Subcutaneous abdominal adipose tissue (tissue), 5 donors: ENCODE measurements around the gene NUDT13.
A peak's percentile ranks its signal among the peaks of the same experiment; 100 is the strongest.

ENCODE experiments used
- H3K27ac ChIP-seq: one replicate; pipeline ENCODE4 v1.7.0; 2013; ENCODE audit warnings: low read depth, mild to moderate bottlenecking, inconsistent platforms, low read length, moderate library complexity
- H3K27me3 ChIP-seq, 5 donors: one replicate each; pipeline ENCODE4 v1.7.0; 2013; ENCODE audit warnings: low read length in 5 of 5, inconsistent platforms in 1 of 5; ENCODE audit not compliant: control insufficient read depth in 5 of 5, insufficient read depth in 4 of 5
- H3K36me3 ChIP-seq, 5 donors: one replicate each; pipeline ENCODE4 v1.7.0; 2013; ENCODE audit warnings: low read length in 5 of 5; ENCODE audit not compliant: control insufficient read depth in 5 of 5, insufficient read depth in 5 of 5
- H3K4me1 ChIP-seq, 5 donors: one replicate each; pipeline ENCODE4 v1.7.0; 2013; ENCODE audit warnings: low read length in 5 of 5, mild to moderate bottlenecking in 3 of 5, moderate library complexity in 1 of 5; ENCODE audit not compliant: control insufficient read depth in 5 of 5, insufficient read depth in 5 of 5
- H3K4me3 ChIP-seq, 5 donors: one replicate each; pipeline ENCODE4 v1.7.0; 2013; ENCODE audit warnings: low read length in 5 of 5, low read depth in 1 of 5
- H3K9ac ChIP-seq, 5 donors: one replicate each; pipeline ENCODE4 v1.7.0; 2013; ENCODE audit warnings: low read length in 5 of 5, mild to moderate bottlenecking in 4 of 5, moderate library complexity in 3 of 5
- H3K9me3 ChIP-seq, 5 donors: one replicate each; pipeline ENCODE4 v1.7.0; 2013; ENCODE audit warnings: low read length in 5 of 5; ENCODE audit not compliant: control insufficient read depth in 5 of 5
- donor health status: healthy.
- donor health status: healthy.
- donor health status: healthy.
- donor health status: healthy.
- donor health status: healthy.

The NUDT13 gene

DNA sequence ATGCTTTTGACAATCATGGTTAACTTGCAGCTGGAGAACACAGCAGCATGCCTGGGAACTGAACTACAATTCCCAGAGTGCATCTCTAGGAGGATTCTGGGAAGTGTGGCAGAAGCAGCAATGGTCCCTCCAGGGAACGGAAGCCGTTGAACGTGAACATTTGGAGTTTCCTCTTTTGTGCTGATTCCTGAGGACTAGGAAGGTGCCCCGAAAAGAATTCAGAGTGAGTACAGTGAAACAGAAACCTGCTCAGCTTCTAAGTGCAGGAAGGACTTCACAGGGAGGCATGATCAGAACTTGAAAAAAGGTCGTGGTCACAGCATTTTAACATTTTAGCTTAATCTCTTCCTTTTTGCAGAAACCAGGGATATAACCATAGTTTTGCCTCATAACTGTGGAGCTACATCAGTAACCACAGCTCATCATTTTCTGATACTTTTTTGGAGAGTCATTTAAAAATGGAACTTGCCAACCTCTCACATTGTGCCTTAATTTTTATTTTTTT is at the start of gene NUDT13:
Gene NUDT13, plus strand, starts transcription at position 111 of the 505 bp plus-strand sequence. CDS start 3,911 bp downstream, outside the sequence.
- Histone ChIP-seq H3K27me3 (no peaks in the 10 kb centered on the region), H3K27ac (peak within 1 kb of the TSS; percentile 90), H3K4me1 (peaks cover 0 to 8% (median 2%) of the 10 kb centered on the region in 5 donors), H3K9ac (peak within 1 kb of the TSS; percentile 71 to 90 (median 80)), H3K9me3 (no peaks in the 10 kb centered on the region), H3K4me3 (peak within 1 kb of the TSS; percentile 75 to 96 (median 82)), H3K36me3 (peaks cover 0 to 4% (median 0%) of the 10 kb centered on the region in 5 donors)

DNA sequence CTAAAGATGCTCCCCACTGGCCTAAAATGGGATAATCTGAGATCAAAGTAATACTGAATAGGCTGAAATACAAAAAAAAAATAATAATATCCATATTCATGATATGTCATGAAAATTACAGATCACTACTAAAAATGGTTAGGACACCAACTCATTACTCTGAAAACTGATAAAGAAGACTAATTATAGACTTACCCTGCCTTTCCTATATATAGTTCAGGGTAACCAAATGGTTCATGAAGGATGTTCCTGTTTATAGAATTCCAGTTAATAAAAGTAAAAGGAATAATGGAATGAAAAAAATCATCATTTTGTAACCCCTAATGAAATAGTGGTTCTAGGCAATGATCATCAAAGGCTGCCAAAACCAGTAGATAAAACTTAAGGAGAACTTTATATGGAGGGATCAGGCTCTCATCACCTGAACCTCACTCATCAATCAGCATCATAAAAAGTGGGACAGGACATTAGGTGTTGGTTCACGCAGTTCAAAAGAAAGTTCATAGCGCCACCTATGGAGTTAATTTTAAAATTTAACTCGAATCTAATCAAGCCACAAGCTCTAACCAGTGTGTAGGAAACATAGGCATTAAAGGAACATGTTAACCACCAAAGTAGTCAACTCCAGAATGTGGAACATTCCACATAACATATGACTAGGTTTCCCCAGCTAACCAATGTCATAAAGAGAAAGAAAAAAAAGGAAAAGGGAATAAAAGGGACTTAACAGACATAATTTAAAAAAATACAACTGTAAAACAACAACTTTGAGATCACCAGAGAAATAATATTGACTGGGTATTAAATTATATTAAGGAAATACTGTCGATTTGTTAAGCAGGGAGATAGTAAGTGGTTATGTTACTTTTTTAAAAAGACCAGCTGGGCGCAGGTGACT is 49.3 kb upstream of the NUDT13 start:
- no peak overlapping the region for H3K9ac ChIP-seq
- H3K4me1 ChIP-seq, result no peaks in the 10 kb centered on the region
- no peaks in the 10 kb centered on the region for H3K27me3 ChIP-seq
- no peaks in the 10 kb centered on the region for H3K9me3 ChIP-seq
- no peak overlapping the region for H3K4me3 ChIP-seq
- peaks cover 14 to 27% (median 18%) of the 10 kb centered on the region in 5 donors for H3K36me3 ChIP-seq
- H3K27ac ChIP-seq, result no peak overlapping the region

DNA sequence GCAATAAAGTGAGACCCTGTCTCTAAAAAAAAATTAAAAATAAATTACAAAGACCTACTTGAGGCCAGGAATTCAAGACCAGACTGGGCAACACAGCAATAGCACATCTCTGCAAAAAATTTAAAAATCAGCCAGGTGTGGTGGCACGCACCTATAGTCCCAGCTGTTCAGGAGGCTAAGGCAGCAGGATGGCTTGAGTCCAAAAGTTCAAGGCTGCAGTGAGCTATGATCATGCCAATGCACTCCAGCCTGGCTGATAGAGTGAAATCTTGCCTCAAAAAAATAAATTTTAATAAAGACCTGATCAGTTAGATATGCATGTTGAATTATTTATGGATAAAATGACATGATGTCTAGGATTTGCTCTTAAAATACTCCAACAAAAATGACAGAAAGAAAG is 48.5 kb upstream of the NUDT13 start:
- no peaks in the 10 kb centered on the region for H3K9me3 ChIP-seq
- peaks cover 14 to 27% (median 20%) of the 10 kb centered on the region in 5 donors for H3K36me3 ChIP-seq
- no peak overlapping the region for H3K4me3 ChIP-seq
- H3K4me1 ChIP-seq, result no peaks in the 10 kb centered on the region
- H3K9ac ChIP-seq, result no peak overlapping the region
- no peaks in the 10 kb centered on the region for H3K27me3 ChIP-seq
- no peak overlapping the region for H3K27ac ChIP-seq

DNA sequence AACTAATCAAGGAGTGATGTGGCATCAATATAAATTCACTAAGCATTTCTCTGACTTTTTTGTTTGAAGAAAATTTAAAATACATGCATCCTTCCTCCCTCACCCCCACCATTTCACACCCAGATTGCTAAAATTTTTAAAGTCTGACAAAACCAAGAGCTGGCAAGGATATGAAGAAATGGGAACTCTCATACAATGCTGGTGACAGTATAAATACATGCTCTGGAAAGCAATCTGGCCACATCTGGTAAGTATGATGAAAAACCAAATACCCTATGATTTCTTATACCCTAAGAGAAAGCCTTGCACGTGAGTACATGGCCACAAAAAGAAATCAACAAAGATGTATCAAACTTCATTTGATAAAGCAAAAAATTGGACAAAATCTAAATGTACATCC is 44.8 kb upstream of the NUDT13 start:
- Histone ChIP-seq H3K4me3 (no peak overlapping the region), H3K4me1 (no peaks in the 10 kb centered on the region), H3K27me3 (no peaks in the 10 kb centered on the region), H3K27ac (no peak overlapping the region), H3K9ac (no peak overlapping the region), H3K9me3 (no peaks in the 10 kb centered on the region), H3K36me3 (peaks cover 21 to 43% (median 30%) of the 10 kb centered on the region in 5 donors)

DNA sequence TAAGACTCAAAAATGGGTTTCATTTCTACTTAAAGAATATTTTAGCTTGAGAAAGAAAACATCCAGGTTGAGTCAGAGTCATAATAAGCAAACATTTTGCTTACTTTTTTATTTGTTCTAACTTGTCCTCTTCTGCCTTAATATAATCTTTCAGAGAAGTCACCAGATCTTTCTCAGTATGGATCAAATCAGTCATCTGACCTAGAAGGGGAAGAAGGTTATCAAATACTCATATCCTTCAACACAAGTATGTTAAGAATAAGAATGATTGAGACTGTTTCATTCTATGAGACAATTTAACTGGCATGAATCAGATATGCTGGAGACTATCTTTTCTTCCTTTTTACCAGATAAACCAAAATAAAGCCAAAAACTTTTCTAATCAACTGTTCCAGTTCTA is 36.6 kb upstream of the NUDT13 start:
- H3K27me3 ChIP-seq, result no peaks in the 10 kb centered on the region
- H3K4me3 ChIP-seq, result no peak overlapping the region
- H3K9ac ChIP-seq, result no peak overlapping the region
- peaks cover 8 to 30% (median 11%) of the 10 kb centered on the region in 5 donors for H3K36me3 ChIP-seq
- H3K27ac ChIP-seq, result no peak overlapping the region
- H3K9me3 ChIP-seq, result no peaks in the 10 kb centered on the region
- H3K4me1 ChIP-seq, result peaks cover 0 to 14% (median 11%) of the 10 kb centered on the region in 5 donors

DNA sequence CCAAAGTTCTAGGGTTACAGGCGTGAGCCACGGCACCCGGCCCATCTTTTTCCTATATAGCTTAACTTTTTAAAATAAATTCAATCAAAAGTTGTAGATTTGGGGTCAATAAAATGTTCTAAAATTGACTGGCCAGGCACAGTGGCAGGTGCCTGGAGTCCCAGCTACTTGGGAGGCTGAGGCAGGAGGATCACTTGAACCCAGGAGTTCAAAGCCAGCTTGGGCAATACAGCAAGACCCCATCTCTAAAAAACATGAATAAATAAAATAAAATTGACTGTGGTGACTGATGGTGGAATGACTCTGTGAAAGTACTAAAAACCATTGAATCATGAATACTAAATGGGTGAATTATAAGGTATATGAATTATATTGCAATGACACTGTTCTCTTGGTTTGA is 34.4 kb upstream of the NUDT13 start:
- no peak overlapping the region for H3K4me3 ChIP-seq
- H3K4me1 ChIP-seq, result peaks cover 0 to 14% (median 11%) of the 10 kb centered on the region in 5 donors
- H3K27ac ChIP-seq, result peak overlapping the region; percentile 98

DNA sequence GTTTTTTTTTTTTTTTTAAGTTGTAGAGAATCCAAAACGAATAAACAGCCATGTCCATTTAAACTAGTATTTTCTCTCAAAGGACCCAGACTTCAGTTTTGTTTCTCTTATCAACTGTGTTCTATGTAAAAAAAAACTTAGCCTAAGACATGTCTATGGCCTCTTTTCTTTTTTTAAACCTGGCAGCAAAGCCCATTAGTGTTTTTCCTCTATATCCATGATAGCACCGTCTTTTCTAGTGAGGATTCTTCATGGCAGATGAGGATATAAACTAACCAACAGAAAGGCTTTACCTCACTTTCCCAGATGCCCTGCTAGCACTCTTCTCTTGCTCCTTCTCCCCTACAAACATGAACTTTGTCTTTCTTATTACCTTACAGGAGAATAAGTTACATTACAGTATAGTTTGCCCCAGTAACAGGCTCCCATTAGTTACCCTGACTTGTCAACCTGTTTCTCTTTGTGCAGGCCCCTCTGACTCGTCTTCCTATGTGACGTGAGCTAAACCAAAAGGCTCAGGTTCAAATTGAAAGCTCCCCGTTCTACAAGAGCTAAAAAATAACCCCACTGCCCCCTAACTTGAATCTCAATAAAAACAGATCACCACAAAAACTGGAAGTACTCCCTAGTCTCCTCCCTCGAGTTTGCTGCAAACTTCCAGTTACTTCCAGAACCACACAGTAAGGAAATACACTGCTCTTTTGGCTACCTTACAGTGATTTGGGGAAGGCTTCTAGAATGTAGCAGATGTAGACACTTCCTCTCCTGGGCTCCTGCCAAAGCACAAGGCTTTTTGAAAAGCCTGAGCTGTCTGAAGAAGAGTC is 33.7 kb upstream of the NUDT13 start:
- peak overlapping the region; percentile 98 for H3K27ac ChIP-seq
- peak overlapping the region; percentile 48 to 88 (median 78) for H3K9ac ChIP-seq
- H3K9me3 ChIP-seq, result no peaks in the 10 kb centered on the region
- H3K36me3 ChIP-seq, result peaks cover 2 to 14% (median 7%) of the 10 kb centered on the region in 5 donors
- peak overlapping the region; percentile 31 to 54 (median 44) for H3K4me3 ChIP-seq
- peaks cover 0 to 14% (median 11%) of the 10 kb centered on the region in 5 donors for H3K4me1 ChIP-seq
- no peaks in the 10 kb centered on the region for H3K27me3 ChIP-seq

More for the DNA sequence above, 34.4 kb upstream of the NUDT13 start:
- Histone ChIP-seq H3K9ac (peak overlapping the region in 1 of 5 donors; percentile 82), H3K27me3 (no peaks in the 10 kb centered on the region), H3K9me3 (no peaks in the 10 kb centered on the region), H3K36me3 (peaks cover 4 to 20% (median 11%) of the 10 kb centered on the region in 5 donors)

DNA sequence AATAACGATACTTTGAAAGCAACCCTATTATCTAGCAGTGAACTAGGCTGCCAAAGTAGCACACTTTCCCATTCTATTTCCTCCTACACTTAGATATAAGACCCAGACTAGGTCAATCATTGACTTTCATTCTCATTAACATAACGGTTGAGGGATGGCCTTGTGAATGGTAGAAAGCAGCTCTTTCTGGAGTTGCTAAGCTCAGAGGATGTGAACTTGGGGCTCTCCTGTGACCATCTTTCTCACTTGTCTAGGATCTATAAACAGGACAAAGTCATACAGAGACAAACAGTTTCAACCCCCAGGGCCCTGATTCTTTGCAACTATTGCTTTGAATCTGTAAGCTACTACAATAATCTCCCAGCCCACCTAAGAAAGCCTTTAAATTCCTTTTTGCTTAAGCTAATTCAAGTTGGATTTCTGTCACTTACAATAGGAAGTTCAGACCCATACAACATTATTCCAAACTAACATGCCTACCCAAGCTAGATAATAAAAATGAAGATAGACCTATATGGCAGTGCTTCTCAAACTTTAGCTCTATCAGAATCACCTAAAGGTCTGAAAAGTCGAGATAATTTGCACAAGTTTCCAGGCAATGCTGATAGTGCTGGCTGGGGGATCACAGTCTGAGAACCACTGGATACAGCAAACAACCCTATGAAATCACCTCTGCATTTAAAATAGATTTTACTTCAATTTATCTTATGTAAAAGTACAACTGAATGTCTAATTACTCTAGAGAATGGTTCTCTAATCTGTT is 30.3 kb upstream of the NUDT13 start:
- H3K9ac ChIP-seq, result no peak overlapping the region
- no peaks in the 10 kb centered on the region for H3K36me3 ChIP-seq
- H3K9me3 ChIP-seq, result no peaks in the 10 kb centered on the region
- H3K27ac ChIP-seq, result no peak overlapping the region
- peaks cover 0 to 21% (median 16%) of the 10 kb centered on the region in 5 donors for H3K4me1 ChIP-seq
- H3K4me3 ChIP-seq, result no peak overlapping the region
- no peaks in the 10 kb centered on the region for H3K27me3 ChIP-seq

DNA sequence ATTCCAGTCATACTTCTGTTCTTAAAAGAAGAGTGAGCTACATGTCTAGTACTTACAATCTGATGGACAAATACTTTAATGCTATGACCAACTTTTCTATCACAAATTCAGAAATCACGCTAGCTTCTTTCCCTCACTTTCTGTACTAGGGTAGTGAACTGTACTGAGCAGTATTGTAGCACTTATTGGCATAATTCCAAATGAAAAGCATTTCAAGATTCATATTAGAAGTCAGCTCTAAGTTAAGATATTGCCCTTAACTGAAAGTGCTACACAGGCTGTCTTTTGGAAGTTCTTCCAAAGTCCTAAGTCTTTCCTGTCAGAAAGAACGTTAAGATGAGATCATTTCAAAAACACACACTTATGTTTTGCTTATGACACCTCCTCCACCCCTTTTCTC is 27.0 kb upstream of the NUDT13 start:
- Histone ChIP-seq H3K27me3 (no peaks in the 10 kb centered on the region), H3K27ac (peak overlapping the region; percentile 2), H3K9me3 (no peaks in the 10 kb centered on the region), H3K4me1 (peaks cover 0 to 7% (median 5%) of the 10 kb centered on the region in 5 donors), H3K36me3 (no peaks in the 10 kb centered on the region), H3K4me3 (no peak overlapping the region), H3K9ac (no peak overlapping the region)
